HTR-8/SVneo (cell line): ENCODE measurements around the gene CASP9.

Experiments
- DNase-seq: peaks from one replicate; pipeline ENCODE4 v3.0.0; 2011; ENCODE audit warnings: low spot score, mixed read lengths; ENCODE audit not compliant: insufficient read length
- FAIRE-seq: peaks from 2 replicates; lab custom pipeline; 2011; peaks lifted over from hg19 to GRCh38; lab: Jason Lieb, UNC

The CASP9 gene

GRCh38 chr1:15524021-15524282, at the start of gene CASP9:
CASP9 (minus strand) TSS chr1:15524215; CDS start chr1:15524200, 15 bp downstream.
- FAIRE-seq: no peak
- no peak for DNase-seq

GRCh38 chr1:15573477-15573876, 49.5 kb upstream of the CASP9 start:
- DNase-seq (no peak), FAIRE-seq (no peak)

- no peak for FAIRE-seq
- DNase-seq: no peak
Measured at GRCh38 chr1:15571266-15571665, 47.3 kb upstream of the CASP9 start.

- no peak for DNase-seq
- no peak for FAIRE-seq
Measured at GRCh38 chr1:15570861-15571260, 46.8 kb upstream of the CASP9 start.

- DNase-seq: no peak
Measured at GRCh38 chr1:15568387-15569073, 44.5 kb upstream of the CASP9 start.

GRCh38 chr1:15559189-15559810, 35.3 kb upstream of the CASP9 start:
- no peak for DNase-seq
- no peak for FAIRE-seq

More at GRCh38 chr1:15568387-15569073, 44.5 kb upstream of the CASP9 start:
- no peak for FAIRE-seq

- DNase-seq (no peak), FAIRE-seq (no peak)
Measured at GRCh38 chr1:15558516-15558915, 34.5 kb upstream of the CASP9 start.

- DNase-seq (no peak), FAIRE-seq (no peak)
Measured at GRCh38 chr1:15557594-15557993, 33.6 kb upstream of the CASP9 start.

- DNase-seq (no peak), FAIRE-seq (no peak)
Measured at GRCh38 chr1:15557008-15557407, 33.0 kb upstream of the CASP9 start.

GRCh38 chr1:15550573-15550972, 26.6 kb upstream of the CASP9 start:
- no peak for FAIRE-seq
- no peak for DNase-seq

GRCh38 chr1:15546641-15547040, 22.6 kb upstream of the CASP9 start:
- no peak for DNase-seq
- no peak for FAIRE-seq

- DNase-seq (peak; percentile 66), FAIRE-seq (peak; percentile 67)
Measured at GRCh38 chr1:15543589-15544568, 19.9 kb upstream of the CASP9 start.

GRCh38 chr1:15543251-15543588, 19.2 kb upstream of the CASP9 start:
- FAIRE-seq: no peak
- no peak for DNase-seq

GRCh38 chr1:15542388-15543250, 18.6 kb upstream of the CASP9 start:
- FAIRE-seq (no peak), DNase-seq (no peak)

- FAIRE-seq (no peak), DNase-seq (no peak)
Measured at GRCh38 chr1:15541231-15541792, 17.3 kb upstream of the CASP9 start.

- no peak for DNase-seq
- FAIRE-seq: no peak
Measured at GRCh38 chr1:15540186-15540585, 16.2 kb upstream of the CASP9 start.

GRCh38 chr1:15538771-15539170, 14.8 kb upstream of the CASP9 start:
- no peak for FAIRE-seq
- no peak for DNase-seq

GRCh38 chr1:15531682-15532081, 7.7 kb upstream of the CASP9 start:
- DNase-seq (no peak), FAIRE-seq (no peak)

- no peak for FAIRE-seq
- no peak for DNase-seq
Measured at GRCh38 chr1:15531003-15531402, 7.0 kb upstream of the CASP9 start.
